HCT116 (cell line): ENCODE measurements around the gene ATXN1. TPM values are rescaled to one million over a fixed set of nuclear protein-coding genes. Genes with fewer than 3 reads are reported as not detected.

Experiments
- ATAC-seq: fragments of 200-7000 bp; cut with Tn5 transposase; 2 replicates; pipeline ENCODE4 v1.9.1; 2020; ENCODE audit warnings: mild to moderate bottlenecking, moderate library complexity
- BruUV-seq: library from RNA; stranded (reverse); fragments of 400-500 nt; replicated peaks from 2 replicates; lab custom pipeline; 2021; lab: Mats Ljungman, UMichigan
- CTCF ChIA-PET: fragments of 300-600 bp; sonication (Branson Sonifier 250); formaldehyde crosslinking; loops from one replicate; lab custom pipeline; 2021; ENCODE audit warnings: antibody characterized with exemption; lab: Charles Lee
- POLR2A ChIA-PET: fragments of 300-600, 350-600 bp; sonication (Branson Sonifier 250); formaldehyde crosslinking; loops from one replicate; lab custom pipeline; 2021; ENCODE audit warnings: antibody characterized with exemption; lab: Charles Lee
- RAD21 ChIA-PET, 2 experiments: fragments of 300-600 bp; sonication (Branson Sonifier 250); formaldehyde crosslinking; loops; one replicate each; lab custom pipeline; 2023; ENCODE audit warnings: low total read pairs in 2 of 2; ENCODE audit not compliant: uncharacterized antibody in 2 of 2, unreplicated experiment in 2 of 2, low non-redundant PET in 1 of 2; lab: Charles Lee
- DNase-seq: peaks from one replicate; pipeline ENCODE4 v3.0.0-alpha.2; 2010; ENCODE audit warnings: low read depth, low spot score
- H2AFZ ChIP-seq: fragments of 200-600 bp; shearing (Covaris generic), sonication (generic); 2 replicates; pipeline ENCODE4 v1.6.1; 2017; ENCODE audit warnings: low read depth, mixed run types, mixed read lengths, antibody characterized with exemption, low read length; ENCODE audit not compliant: poor library complexity, severe bottlenecking
- H3K27ac ChIP-seq: 2 replicates; pipeline ENCODE4 v1.5.1; 2012; ENCODE audit warnings: low read depth, low read length
- H3K27me3 ChIP-seq: fragments of 200-600 bp; sonication (generic); 2 replicates; pipeline ENCODE4 v1.6.1; 2016; ENCODE audit warnings: mixed run types, low read length, mixed read lengths; ENCODE audit not compliant: insufficient read depth
- H3K36me3 ChIP-seq, 2 experiments: fragments of 200-500 bp in 1 of 2; fragments of 200-600 bp in 1 of 2; sonication (Bioruptor generic) in 1 of 2; sonication (generic) in 1 of 2; 2 replicates each; pipeline versions ENCODE4 v1.5.1 to v1.6.1; 2014 to 2016; ENCODE audit warnings: low read length in 2 of 2, inconsistent platforms in 1 of 2, mixed read lengths in 1 of 2, mixed run types in 1 of 2; ENCODE audit not compliant: insufficient read depth in 2 of 2, control insufficient read depth in 1 of 2
- H3K4me1 ChIP-seq, 2 experiments: fragments of 200-600 bp in 1 of 2; sonication (generic) in 1 of 2; 2 replicates each; pipeline versions ENCODE4 v1.5.1 to v1.6.1; 2012 to 2017; ENCODE audit warnings: low read length in 2 of 2, inconsistent platforms in 1 of 2, mild to moderate bottlenecking in 1 of 2, mixed read lengths in 1 of 2, mixed run types in 1 of 2, moderate library complexity in 1 of 2; ENCODE audit not compliant: insufficient read depth in 2 of 2, control insufficient read depth in 1 of 2
- H3K4me2 ChIP-seq: fragments of 200-600 bp; sonication (generic); 2 replicates; pipeline ENCODE4 v1.6.1; 2017; ENCODE audit warnings: mixed run types, low read length, mixed read lengths
- H3K4me3 ChIP-seq, 2 experiments: fragments of 200-600 bp in 1 of 2; sonication (generic) in 1 of 2; replicated peaks in 1 of 2; 2 replicates each; pipeline ENCODE4 v1.5.1; 2011 to 2016; ENCODE audit warnings: low read length in 2 of 2, control low read depth in 1 of 2, low read depth in 1 of 2, mild to moderate bottlenecking in 1 of 2, mixed read lengths in 1 of 2, mixed run types in 1 of 2
- H3K79me2 ChIP-seq: fragments of 200-600 bp; sonication (generic); 2 replicates; pipeline ENCODE4 v1.6.1; 2017; ENCODE audit warnings: mild to moderate bottlenecking, mixed run types, low read length, moderate library complexity, mixed read lengths; ENCODE audit not compliant: insufficient read depth
- H3K9ac ChIP-seq: fragments of 200-600 bp; sonication (generic); 2 replicates; pipeline ENCODE4 v1.6.1; 2016; ENCODE audit warnings: low read length, mixed read lengths
- H3K9me2 ChIP-seq: fragments of 200-600 bp; sonication (generic), shearing (Covaris generic); 2 replicates; pipeline ENCODE4 v1.6.1; 2017; ENCODE audit warnings: mixed run types, mild to moderate bottlenecking, moderate library complexity; ENCODE audit not compliant: insufficient read depth
- H3K9me3 ChIP-seq, 2 experiments: fragments of 200-500 bp in 1 of 2; fragments of 200-600 bp in 1 of 2; sonication (Bioruptor generic) in 1 of 2; sonication (generic) in 1 of 2; 2 replicates each; pipeline ENCODE4 v1.6.1; 2014 to 2017; ENCODE audit warnings: low read length in 2 of 2, mixed read lengths in 2 of 2, inconsistent platforms in 1 of 2, low read depth in 1 of 2, mild to moderate bottlenecking in 1 of 2, mixed run types in 1 of 2, moderate library complexity in 1 of 2; ENCODE audit not compliant: control insufficient read depth in 1 of 2, insufficient read depth in 1 of 2
- H4K20me1 ChIP-seq: fragments of 200-600 bp; sonication (generic), shearing (Covaris generic); 2 replicates; pipeline ENCODE4 v1.6.1; 2017; ENCODE audit warnings: mixed run types, mild to moderate bottlenecking, moderate library complexity; ENCODE audit not compliant: insufficient read depth
- CBX3 ChIP-seq: IDR thresholded peaks from 2 replicates; pipeline ENCODE4 v1.6.1; 2012; ENCODE audit warnings: low read depth
- EGR1 ChIP-seq: IDR thresholded peaks from 2 replicates; pipeline ENCODE4 v1.6.1; 2012; ENCODE audit warnings: low read depth
- ELF1 ChIP-seq: IDR thresholded peaks from 2 replicates; pipeline ENCODE4 v1.6.1; 2012; ENCODE audit warnings: low read depth, borderline replicate concordance
- EZH2 ChIP-seq: fragments of 200-600 bp; sonication (generic); IDR thresholded peaks from 2 replicates; pipeline ENCODE4 v1.6.1; 2017; ENCODE audit warnings: antibody characterized with exemption, mixed run types
- EZH2phosphoT487 ChIP-seq: fragments of 200-600 bp; IDR thresholded peaks from 2 replicates; pipeline ENCODE4 v1.6.1; 2018; ENCODE audit warnings: antibody characterized with exemption, borderline replicate concordance
- FOSL1 ChIP-seq: IDR thresholded peaks from 2 replicates; pipeline ENCODE4 v1.6.1; 2012; ENCODE audit warnings: low read depth
- POLR2A ChIP-seq: IDR thresholded peaks from 2 replicates; pipeline ENCODE4 v1.7.0; 2011; ENCODE audit warnings: borderline replicate concordance; ENCODE audit not compliant: insufficient read depth, insufficient read length; ENCODE audit errors: extremely low read depth
- RAD21 ChIP-seq: IDR thresholded peaks from 2 replicates; pipeline ENCODE4 v1.6.1; 2012; ENCODE audit warnings: low read depth, mild to moderate bottlenecking
- SIN3A ChIP-seq: IDR thresholded peaks from 2 replicates; pipeline ENCODE4 v1.6.1; 2012; ENCODE audit warnings: low read depth
- SP1 ChIP-seq: IDR thresholded peaks from 2 replicates; pipeline ENCODE4 v1.6.1; 2012; ENCODE audit warnings: low read depth
- SRF ChIP-seq: IDR thresholded peaks from 2 replicates; pipeline ENCODE4 v1.6.1; 2012; ENCODE audit warnings: low read depth
- TCF7L2 ChIP-seq: IDR thresholded peaks from 2 replicates; pipeline ENCODE4 v1.7.0; 2011; ENCODE audit warnings: borderline replicate concordance, inconsistent platforms; ENCODE audit not compliant: insufficient read depth, insufficient read length; ENCODE audit errors: extremely low read depth
- YY1 ChIP-seq: IDR thresholded peaks from 2 replicates; pipeline ENCODE4 v1.6.1; 2011; ENCODE audit warnings: low read length, low read depth, moderate library complexity, mild to moderate bottlenecking; ENCODE audit not compliant: insufficient replicate concordance; ENCODE audit errors: extremely low read depth
- ZFX ChIP-seq: fragments of 450-650 bp; IDR thresholded peaks from 2 replicates; pipeline ENCODE4 v1.6.1; 2017
- ZNF274 ChIP-seq: fragments of 200-500 bp; sonication (Bioruptor generic); IDR thresholded peaks from 2 replicates; pipeline ENCODE4 v1.6.1; 2014; ENCODE audit warnings: mild to moderate bottlenecking, low read depth, low read length, inconsistent platforms
- intact Hi-C: fragments of 100-400 bp; cut with micrococcal nuclease; formaldehyde crosslinking; loops from 2 replicates; pipeline ENCODE4 v1.10.0; 2022
- total RNA-seq: library from RNA; stranded (reverse); gene quantifications from one replicate; pipeline ENCODE4 v1.2.1, GENCODE V29; 2021; ENCODE audit not compliant: unreplicated experiment
- TF ChIP-seq, protein P1 (sequence below): IDR thresholded peaks from 2 replicates; pipeline ENCODE4 v1.6.1; 2012
- TF ChIP-seq, protein P2 (sequence below), 3 experiments: fragments of 200-600 bp in 1 of 3; sonication (generic) in 1 of 3; IDR thresholded peaks in 2 of 3; conservative IDR thresholded peaks in 1 of 3; 2 replicates each; pipeline ENCODE4 v1.5.1; 2012 to 2017; ENCODE audit warnings: low read depth in 2 of 3, low read length in 2 of 3, antibody characterized with exemption in 1 of 3, borderline replicate concordance in 1 of 3, control low read depth in 1 of 3, mild to moderate bottlenecking in 1 of 3, mixed read lengths in 1 of 3, mixed run types in 1 of 3, moderate library complexity in 1 of 3; ENCODE audit not compliant: insufficient read depth in 1 of 3
- TF ChIP-seq, protein P3 (sequence below): IDR thresholded peaks from 2 replicates; pipeline ENCODE4 v1.6.1; 2012
- TF ChIP-seq, protein P4 (sequence below): IDR thresholded peaks from 2 replicates; pipeline ENCODE4 v1.6.1; 2011; ENCODE audit warnings: mild to moderate bottlenecking, low read length, moderate library complexity; ENCODE audit not compliant: insufficient replicate concordance; ENCODE audit errors: extremely low read depth
- TF ChIP-seq, protein P5 (sequence below): IDR thresholded peaks from 2 replicates; pipeline ENCODE4 v1.6.1; 2012; ENCODE audit warnings: low read depth

ATXN1 gene
- total RNA-seq, 1 experiment from 2014 or later: 21.0 TPM

DNA sequence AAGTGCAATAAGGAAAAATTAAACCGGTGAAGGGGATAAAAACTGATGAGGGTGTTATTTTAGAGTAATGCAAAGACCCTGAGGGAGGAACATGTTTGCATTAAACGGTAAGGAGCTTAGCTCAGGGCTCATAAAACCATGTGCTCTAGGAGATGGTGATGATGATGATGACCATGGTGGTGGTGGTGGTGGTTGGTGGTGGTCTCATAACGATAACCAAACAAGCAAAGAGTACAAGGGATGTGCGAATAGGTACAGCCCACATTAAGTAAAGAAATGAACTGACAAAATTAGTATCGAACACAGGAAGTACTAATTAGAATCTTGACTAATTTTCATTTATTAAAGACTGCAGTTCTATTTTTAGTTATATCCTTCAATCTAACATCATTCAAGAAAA, 139.1 kb downstream of the ATXN1 start:
- DNase-seq (no peak), ATAC-seq (no peak)
- H3K4me1 ChIP-seq: no peaks in the 10 kb centered on the region
- no peak overlapping the region for H3K9ac ChIP-seq
- H3K9me3 ChIP-seq: no peaks in the 10 kb centered on the region
- no TSS peak for BruUV-seq
- intact Hi-C loops: no loop called here
- ChIA-PET POLR2A (no interaction called here), RAD21 (no interaction called here), CTCF (no interaction called here)
- H3K9me2 ChIP-seq: no peaks in the 10 kb centered on the region
- no peak overlapping the region for H2AFZ ChIP-seq
- TF ChIP-seq SRF: no peak
- TF ChIP-seq, protein P1, sequence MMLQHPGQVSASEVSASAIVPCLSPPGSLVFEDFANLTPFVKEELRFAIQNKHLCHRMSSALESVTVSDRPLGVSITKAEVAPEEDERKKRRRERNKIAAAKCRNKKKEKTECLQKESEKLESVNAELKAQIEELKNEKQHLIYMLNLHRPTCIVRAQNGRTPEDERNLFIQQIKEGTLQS: no peak
- TF ChIP-seq EGR1: no peak
- TF ChIP-seq ZNF274: no peak
- TF ChIP-seq, protein P2, sequence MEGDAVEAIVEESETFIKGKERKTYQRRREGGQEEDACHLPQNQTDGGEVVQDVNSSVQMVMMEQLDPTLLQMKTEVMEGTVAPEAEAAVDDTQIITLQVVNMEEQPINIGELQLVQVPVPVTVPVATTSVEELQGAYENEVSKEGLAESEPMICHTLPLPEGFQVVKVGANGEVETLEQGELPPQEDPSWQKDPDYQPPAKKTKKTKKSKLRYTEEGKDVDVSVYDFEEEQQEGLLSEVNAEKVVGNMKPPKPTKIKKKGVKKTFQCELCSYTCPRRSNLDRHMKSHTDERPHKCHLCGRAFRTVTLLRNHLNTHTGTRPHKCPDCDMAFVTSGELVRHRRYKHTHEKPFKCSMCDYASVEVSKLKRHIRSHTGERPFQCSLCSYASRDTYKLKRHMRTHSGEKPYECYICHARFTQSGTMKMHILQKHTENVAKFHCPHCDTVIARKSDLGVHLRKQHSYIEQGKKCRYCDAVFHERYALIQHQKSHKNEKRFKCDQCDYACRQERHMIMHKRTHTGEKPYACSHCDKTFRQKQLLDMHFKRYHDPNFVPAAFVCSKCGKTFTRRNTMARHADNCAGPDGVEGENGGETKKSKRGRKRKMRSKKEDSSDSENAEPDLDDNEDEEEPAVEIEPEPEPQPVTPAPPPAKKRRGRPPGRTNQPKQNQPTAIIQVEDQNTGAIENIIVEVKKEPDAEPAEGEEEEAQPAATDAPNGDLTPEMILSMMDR (IDR thresholded peaks at IDR 0.05 in 2 of 3, conservative IDR thresholded peaks at IDR 0.05 in 1 of 3; ENCODE audit: borderline replicate concordance in 1 of 3, insufficient read depth in 1 of 3, low read depth in 2 of 3, low read length in 2 of 3): no peak
- no peak for TF ChIP-seq TCF7L2
- no peak for TF ChIP-seq POLR2A
- TF ChIP-seq, protein P3, sequence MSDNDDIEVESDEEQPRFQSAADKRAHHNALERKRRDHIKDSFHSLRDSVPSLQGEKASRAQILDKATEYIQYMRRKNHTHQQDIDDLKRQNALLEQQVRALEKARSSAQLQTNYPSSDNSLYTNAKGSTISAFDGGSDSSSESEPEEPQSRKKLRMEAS: no peak
- no peak for TF ChIP-seq ELF1
- TF ChIP-seq EZH2: no peak
- no peak for TF ChIP-seq YY1
- TF ChIP-seq FOSL1: no peak
- TF ChIP-seq CBX3: no peak
- no peak for TF ChIP-seq EZH2phosphoT487
- TF ChIP-seq RAD21: no peak
- no peak for TF ChIP-seq SP1
- TF ChIP-seq, protein P4, sequence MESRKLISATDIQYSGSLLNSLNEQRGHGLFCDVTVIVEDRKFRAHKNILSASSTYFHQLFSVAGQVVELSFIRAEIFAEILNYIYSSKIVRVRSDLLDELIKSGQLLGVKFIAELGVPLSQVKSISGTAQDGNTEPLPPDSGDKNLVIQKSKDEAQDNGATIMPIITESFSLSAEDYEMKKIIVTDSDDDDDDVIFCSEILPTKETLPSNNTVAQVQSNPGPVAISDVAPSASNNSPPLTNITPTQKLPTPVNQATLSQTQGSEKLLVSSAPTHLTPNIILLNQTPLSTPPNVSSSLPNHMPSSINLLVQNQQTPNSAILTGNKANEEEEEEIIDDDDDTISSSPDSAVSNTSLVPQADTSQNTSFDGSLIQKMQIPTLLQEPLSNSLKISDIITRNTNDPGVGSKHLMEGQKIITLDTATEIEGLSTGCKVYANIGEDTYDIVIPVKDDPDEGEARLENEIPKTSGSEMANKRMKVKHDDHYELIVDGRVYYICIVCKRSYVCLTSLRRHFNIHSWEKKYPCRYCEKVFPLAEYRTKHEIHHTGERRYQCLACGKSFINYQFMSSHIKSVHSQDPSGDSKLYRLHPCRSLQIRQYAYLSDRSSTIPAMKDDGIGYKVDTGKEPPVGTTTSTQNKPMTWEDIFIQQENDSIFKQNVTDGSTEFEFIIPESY: no peak
- no peak for TF ChIP-seq SIN3A
- TF ChIP-seq, protein P5, sequence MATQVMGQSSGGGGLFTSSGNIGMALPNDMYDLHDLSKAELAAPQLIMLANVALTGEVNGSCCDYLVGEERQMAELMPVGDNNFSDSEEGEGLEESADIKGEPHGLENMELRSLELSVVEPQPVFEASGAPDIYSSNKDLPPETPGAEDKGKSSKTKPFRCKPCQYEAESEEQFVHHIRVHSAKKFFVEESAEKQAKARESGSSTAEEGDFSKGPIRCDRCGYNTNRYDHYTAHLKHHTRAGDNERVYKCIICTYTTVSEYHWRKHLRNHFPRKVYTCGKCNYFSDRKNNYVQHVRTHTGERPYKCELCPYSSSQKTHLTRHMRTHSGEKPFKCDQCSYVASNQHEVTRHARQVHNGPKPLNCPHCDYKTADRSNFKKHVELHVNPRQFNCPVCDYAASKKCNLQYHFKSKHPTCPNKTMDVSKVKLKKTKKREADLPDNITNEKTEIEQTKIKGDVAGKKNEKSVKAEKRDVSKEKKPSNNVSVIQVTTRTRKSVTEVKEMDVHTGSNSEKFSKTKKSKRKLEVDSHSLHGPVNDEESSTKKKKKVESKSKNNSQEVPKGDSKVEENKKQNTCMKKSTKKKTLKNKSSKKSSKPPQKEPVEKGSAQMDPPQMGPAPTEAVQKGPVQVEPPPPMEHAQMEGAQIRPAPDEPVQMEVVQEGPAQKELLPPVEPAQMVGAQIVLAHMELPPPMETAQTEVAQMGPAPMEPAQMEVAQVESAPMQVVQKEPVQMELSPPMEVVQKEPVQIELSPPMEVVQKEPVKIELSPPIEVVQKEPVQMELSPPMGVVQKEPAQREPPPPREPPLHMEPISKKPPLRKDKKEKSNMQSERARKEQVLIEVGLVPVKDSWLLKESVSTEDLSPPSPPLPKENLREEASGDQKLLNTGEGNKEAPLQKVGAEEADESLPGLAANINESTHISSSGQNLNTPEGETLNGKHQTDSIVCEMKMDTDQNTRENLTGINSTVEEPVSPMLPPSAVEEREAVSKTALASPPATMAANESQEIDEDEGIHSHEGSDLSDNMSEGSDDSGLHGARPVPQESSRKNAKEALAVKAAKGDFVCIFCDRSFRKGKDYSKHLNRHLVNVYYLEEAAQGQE: no peak
- TF ChIP-seq ZFX: no peak
- H3K27ac ChIP-seq: no peak overlapping the region
- no peak overlapping the region for H3K4me3 ChIP-seq
- no peaks in the 10 kb centered on the region for H3K27me3 ChIP-seq
- H3K36me3 ChIP-seq: no peaks in the 10 kb centered on the region
- no peak overlapping the region for H3K4me2 ChIP-seq
- no peaks in the 10 kb centered on the region for H3K79me2 ChIP-seq
- H4K20me1 ChIP-seq: no peaks in the 10 kb centered on the region
